ENCODE results near the gene IL3RA. TPM values are rescaled to one million over a fixed set of nuclear protein-coding genes. Genes with fewer than 3 reads are reported as not detected.
"Not testable (repeated sequence)": the region's sequence is repeated elsewhere in the genome, so short reads cannot be mapped to it uniquely, and the experiment has no call there.

IL3RA gene
- polyA plus RNA-seq, 3 donors, result 11.7 to 15.5 (median 12.3) TPM

DNA sequence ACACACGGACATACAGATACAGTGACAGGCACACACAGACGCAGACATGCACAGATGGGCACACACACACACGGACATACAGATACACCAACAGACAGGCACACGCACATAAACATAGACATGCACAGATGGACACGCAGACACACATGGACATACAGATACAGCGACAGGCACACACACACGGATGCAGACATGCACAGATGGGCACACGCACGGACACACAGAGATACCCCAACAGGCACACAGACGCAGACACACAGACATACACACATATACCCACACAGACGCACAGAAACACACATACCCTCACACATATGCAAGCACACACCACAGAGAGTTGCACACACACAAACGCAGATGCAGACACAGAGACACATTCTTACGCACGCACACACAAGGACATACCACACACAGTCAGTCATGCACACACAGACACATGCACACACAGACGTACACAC lies 79.8 kb downstream of the IL3RA start:
- DNase-seq (ENCODE audit: extremely low read depth in 1 of 11, low read depth in 9 of 11, low spot score in 4 of 11), result no peak

DNA sequence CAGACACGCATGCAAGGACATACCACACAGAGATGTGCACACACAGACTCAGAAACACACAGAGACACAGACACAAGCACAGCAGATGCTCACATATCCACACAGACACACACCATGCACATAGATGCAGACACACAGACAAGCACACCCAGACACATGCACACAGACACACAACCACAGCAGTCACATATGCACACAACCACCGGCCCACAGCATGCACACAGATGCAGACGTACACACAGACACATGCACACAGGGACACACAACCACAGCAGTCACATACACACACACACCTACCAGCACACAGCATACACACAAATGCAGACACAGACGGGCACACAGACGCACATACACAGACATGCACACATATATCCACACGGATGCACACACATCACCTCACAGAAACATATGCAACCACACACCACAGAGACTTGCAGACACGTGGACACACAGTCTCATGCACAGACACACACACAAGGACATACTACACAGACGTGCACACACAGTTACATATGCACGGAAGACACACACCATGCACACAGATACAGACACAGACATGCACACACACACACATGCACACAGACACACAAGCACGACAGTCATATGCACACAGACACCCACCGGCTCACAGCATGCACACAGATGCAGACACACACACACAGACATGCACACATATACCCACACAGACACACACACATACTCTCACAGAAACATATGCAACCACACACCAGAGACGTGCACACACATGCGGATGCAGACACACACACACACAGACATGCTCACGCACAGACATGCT lies 80.6 kb downstream of the IL3RA start:
- DNase-seq (ENCODE audit: extremely low read depth in 1 of 11, low read depth in 9 of 11, low spot score in 4 of 11), result no peak

DNA sequence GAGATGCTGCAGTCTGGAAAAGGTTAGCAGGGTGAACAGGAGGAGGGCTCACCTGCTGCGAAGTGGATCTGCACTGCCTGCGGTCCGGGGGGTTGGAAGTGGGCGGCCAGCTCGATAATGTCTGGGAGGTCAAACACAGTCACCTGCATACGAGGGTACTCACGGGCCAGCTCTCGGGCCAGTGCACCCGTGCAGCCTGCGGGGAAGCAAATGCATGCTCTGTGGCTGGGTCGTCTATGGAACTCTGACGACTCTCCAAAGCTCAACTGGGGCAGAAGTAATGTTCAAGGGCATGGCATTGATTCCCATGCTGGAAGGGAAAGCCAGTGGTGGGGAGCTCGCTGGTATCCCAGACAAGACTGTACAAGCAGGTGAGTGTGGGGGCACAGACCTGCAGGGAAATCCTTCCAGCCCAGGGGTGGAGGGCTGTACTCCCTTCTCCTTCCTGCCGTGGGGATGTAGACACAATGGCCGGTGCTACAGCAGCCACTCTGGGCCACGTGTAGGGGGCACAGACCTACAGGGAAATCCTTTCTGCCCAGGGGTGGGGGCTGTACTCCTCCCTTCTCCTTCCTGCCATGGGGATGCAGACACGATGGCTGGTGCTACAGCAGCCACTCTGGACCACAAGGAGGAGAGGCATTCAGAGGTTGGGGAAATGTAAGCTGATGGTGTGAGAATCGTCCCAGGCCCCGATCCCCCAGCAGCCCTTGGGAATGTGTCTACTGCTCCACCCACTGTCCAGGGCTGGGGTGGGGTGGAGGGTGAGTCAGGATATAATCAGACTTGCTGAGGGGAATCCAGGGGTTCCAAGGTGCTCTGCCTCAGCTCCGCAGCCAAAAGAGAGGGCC lies 81.6 kb downstream of the IL3RA start:
- no peak for DNase-seq (ENCODE audit: extremely low read depth in 1 of 11, low read depth in 9 of 11, low spot score in 4 of 11)

DNA sequence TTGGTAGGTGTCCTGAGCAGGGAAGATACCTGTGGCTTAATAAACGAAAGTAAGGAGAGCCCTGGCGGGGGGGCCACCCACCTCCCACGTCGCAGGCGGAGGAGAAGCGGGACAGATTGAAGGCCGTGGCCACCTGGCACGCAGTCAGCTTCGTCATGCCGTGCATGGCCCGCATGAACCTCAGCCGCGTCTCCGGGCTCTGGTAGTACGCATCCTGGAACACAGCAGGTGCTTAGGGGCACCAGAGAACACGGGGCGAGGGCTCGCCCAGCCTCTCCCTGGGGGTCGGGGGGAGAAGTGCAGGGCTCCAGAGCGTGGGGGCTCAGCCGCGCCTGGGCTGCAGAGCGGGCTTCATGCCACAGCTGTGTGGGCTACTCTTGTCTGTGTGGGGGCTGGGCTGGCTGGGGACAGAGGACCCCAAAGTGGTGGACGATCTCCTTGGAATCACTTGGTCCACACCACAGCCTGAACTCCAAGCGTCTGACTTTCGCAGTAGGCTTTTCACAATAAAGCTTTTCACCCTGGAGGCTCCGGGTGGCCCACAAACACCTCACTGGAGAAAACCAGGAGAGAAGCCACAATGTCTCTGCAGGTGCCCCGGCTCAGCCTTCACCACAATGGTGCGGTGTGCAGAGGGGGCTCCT lies 82.4 kb downstream of the IL3RA start:
- DNase-seq (ENCODE audit: extremely low read depth in 1 of 11, low read depth in 9 of 11, low spot score in 4 of 11), result no peak

DNA sequence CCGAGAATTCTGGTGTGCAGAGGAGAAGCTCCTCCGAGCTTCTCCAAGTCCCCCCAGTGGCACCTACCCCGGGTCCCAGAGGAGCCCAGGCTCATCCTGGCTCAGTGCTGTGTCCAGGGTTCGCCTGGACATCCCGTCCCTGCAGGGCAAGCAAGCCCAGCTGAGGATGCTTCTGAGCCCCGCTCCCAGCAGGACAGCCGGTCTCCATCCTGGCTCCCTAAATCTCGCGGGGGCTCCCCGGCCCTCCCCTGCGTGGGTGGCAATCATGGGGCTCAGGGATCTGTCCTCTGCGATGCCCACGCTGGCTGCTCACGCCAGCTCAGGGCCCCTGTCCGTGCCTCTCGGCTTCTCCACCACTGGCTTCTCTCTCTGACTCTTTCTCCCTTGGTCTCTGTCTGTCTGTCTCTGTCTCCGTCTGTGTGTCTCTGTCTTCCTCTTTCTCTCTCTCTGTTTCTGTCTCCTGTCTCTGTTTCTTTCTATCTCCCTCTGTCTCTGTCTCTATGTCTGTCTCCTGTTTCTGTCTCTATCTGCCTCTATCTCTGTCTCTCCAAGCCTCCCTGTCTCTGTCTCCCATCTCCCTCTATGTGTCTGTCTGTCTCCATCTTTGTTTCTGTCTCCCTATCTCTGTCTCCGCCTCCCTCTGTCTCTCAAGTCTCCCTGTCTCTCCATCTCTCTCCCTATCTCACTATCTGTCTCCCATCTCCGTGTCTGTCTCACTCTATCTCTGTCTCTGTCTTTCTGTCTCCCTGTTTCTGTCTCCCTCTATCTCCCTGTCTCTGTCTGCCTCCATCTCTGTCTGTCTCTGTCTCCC lies 83.2 kb downstream of the IL3RA start:
- no peak for DNase-seq (ENCODE audit: extremely low read depth in 1 of 11, low read depth in 9 of 11, low spot score in 4 of 11)

DNA sequence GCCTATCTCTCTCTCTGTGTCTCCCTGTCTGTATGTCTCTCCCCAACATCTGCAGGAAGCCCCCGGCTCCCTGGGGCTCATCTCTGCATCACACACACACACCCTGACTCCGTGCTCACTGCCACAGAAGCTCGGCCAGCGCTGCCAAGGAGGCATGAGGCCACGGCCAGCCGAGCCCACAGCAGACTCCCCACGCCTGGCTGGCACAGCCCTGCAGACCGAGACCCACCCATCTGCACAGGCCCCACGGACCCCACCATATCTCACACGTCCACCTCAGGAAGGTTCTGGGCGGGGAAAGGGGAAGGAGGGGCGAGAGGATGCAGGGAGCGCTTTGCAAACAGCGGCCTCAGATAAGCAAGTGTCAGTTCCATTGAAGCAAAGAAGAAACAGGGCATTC lies 83.8 kb downstream of the IL3RA start:
- no peak for DNase-seq (ENCODE audit: extremely low read depth in 1 of 11, low read depth in 9 of 11, low spot score in 4 of 11)

DNA sequence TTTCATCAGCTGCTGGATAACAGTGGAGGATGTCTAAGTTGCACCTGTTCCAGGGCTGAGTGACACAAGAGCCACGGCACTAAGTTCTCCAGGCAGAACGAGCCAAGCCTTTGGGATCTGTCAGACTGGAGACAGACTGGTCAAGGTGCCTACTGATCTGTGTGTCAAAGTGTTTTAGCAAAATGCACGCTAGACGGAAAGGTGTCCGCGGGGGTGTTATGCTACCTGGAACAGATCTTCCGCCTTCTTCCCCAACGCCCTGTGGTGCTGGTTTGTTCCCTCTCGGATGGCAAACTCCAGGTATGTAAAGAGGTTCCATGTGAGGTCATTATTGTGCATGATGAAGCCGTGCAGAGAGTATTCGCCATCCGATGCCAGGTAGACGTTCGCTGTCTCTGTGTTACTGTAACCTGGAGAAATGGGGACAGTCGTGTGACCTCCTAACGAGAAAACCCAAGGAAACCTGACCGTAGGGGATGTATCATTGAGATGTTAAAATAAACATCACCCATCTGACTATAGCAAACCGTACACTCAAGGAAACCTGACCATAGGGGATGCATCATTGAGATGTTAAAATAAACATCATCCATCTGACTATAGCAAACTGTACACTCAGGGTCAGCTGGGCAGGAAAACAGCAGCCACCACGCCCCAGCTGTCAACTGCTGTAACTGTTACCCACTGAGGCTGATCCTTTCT lies 85.0 kb downstream of the IL3RA start:
- no peak for DNase-seq (ENCODE audit: extremely low read depth in 1 of 11, low read depth in 9 of 11, low spot score in 4 of 11)

DNA sequence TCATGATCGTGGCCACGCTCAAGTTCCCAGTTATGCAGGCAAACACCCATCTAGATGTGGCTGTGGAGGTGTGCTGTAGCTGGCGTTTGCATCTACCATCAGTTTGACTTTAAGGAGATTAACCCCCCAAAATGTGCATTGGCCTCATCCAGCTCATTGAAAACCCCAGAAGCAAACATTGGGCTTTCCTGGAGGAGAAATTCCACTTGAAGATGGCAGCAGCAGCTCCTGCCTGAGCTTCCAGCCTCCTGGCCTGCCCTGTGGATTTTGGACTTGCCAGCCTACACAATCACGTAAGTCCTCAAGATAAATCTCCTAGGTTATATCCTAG lies 85.5 kb downstream of the IL3RA start:
- DNase-seq (ENCODE audit: extremely low read depth in 1 of 11, low read depth in 9 of 11, low spot score in 4 of 11), result no peak

DNA sequence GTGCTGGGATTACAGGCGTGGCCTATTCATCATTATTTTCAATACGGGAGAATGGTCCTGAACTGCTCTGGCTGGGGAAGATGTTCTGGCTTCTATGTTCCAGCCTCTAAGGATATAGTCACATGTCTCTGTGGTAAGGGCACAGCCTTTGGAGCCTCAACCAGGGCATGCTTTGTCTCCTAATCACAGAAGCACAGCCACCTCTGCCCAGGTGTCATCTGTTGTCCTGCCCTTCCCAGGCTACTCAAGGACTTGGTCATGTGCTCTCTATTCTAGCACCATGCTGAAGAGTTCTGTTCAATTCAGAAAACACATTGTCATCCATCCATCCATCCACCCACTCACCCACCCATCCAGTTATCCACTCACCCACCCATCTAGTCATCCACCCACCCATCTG lies 86.6 kb downstream of the IL3RA start:
- DNase-seq (ENCODE audit: extremely low read depth in 1 of 11, low read depth in 9 of 11, low spot score in 4 of 11), result no peak

DNA sequence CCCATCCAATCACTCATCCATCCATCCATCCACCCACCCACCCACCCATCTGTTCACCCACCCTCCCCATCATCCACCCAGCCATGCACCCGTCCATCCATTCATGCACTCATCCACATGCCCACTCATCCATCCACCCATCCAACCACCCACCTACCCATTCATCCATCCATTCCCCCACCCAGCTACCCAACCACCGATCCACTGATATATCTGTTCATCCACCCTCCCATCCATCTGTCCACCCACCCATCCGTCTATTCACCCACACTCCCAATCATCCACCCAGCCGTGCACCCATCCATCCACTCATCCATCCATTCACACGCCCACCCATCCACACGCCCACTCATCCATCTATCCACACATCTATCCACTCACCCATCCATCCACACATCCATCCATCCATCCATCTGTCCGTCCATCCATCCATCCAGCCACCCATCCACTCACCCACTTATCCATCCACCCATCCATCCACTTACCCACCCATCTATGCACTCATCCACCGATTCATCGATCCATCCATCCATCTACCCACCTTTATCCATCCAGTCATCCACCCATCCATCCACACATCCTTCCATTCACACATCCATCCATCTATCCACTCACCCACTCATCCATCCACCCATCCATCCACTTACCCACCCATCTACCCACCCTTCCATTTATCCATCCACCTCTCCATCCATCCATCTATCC lies 87.7 kb downstream of the IL3RA start:
- DNase-seq (ENCODE audit: extremely low read depth in 1 of 11, low read depth in 9 of 11, low spot score in 4 of 11), result no peak

DNA sequence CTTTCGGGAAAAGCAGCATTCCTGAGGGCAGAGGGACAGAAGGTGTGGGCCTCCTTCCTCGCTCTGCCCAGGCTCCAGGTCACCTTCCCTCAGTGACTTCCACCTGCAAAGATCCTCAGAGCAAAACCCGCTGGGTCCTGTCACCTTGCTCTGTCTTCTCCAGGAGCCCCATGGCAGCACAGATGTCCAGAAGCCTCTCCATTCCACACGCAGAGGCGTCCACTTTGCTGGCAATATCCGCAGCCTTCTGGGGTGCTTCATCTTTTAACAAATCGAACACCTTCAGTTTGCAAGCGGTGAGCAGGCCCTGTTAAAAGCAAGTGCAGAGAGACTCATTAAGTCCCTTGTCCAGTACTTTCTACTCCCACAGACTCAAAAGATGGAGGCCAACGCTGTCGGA lies 88.8 kb downstream of the IL3RA start:
- no peak for DNase-seq (ENCODE audit: extremely low read depth in 1 of 11, low read depth in 9 of 11, low spot score in 4 of 11)

DNA sequence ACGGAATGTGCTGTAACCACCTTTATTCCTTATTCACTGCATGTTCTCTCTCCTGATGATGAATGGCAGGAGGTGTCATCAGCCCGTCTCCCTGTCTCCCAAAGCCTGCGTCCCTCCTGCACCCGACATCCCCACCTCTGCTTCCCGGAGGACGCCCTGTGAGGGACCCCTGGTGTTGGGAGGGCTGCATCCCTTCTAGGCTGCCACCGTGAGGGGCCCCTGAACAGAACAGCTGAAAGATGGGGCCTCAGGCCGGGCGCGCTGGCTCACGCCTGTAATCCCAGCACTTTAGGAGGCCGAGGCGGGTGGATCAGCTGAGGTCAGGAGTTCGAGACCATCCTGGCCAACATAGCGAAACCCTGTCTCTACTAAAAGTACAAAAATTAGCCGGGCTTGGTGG lies 89.7 kb downstream of the IL3RA start:
- DNase-seq (ENCODE audit: extremely low read depth in 1 of 11, low read depth in 9 of 11, low spot score in 4 of 11), result not testable (repeated sequence)

DNA sequence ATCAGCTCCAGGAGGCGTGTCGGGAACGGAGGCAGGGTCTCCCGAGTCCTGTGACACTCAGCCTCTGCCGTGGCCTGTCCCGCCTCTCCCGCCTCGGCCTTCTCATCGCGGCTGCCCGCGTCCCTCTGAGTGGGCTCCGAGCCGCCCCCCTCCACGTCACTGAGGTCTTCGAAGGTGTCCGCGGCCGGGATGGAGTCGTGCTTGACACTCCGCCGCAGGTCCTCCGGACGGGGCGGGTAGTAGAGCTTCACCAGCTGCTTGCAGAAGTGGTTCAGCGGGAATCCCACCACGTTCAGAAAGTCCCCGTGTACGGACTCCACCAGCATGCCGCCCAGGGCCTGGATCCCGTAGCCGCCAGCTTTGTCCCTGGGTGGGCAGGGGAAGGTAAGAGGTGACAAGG lies 91.2 kb downstream of the IL3RA start:
- no peak for DNase-seq (ENCODE audit: extremely low read depth in 1 of 11, low read depth in 9 of 11, low spot score in 4 of 11)

DNA sequence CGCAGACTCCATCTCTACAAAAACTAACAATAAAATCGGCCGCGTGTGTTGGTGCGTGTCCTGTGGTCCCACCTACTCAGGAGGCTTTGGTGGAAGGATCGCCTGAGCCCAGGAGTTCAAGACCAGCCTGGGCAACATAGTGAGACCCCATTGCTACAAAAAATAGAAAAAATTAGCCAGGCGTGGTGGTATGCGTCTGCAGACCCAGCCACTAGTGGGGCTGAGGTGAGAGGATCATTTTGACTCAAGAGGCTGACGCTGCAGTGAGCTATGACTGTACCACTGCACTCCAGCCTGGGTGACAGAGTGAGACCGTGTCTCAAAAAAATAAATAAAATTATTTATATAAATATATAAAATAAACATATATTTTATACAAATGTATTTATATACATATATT lies 93.9 kb downstream of the IL3RA start:
- no peak for DNase-seq (ENCODE audit: extremely low read depth in 1 of 11, low read depth in 9 of 11, low spot score in 4 of 11)

All from renal cortex interstitium (tissue), 11 donors.